Osteocyte (in vitro differentiated cells): ENCODE results near the gene CACHD1. TPM values are rescaled to one million over a fixed set of nuclear protein-coding genes. Genes with fewer than 3 reads are reported as not detected.

ENCODE experiments used
- DNase-seq: peaks from one replicate; pipeline ENCODE4 v3.0.0; 2021; ENCODE audit warnings: mixed read lengths; ENCODE audit not compliant: unreplicated experiment; ENCODE audit errors: extremely low spot score
- H3K27ac Mint-ChIP-seq: one replicate; pipeline ENCODE4 v1.8.0; 2021; ENCODE audit warnings: mild to moderate bottlenecking, mixed read lengths; ENCODE audit not compliant: unreplicated experiment
- H3K27me3 Mint-ChIP-seq: one replicate; pipeline ENCODE4 v1.8.0; 2021; ENCODE audit warnings: mixed read lengths; ENCODE audit not compliant: unreplicated experiment
- H3K36me3 Mint-ChIP-seq: one replicate; pipeline ENCODE4 v1.8.0; 2021; ENCODE audit warnings: mixed read lengths; ENCODE audit not compliant: unreplicated experiment
- H3K4me1 Mint-ChIP-seq: one replicate; pipeline ENCODE4 v1.8.0; 2021; ENCODE audit warnings: mixed read lengths; ENCODE audit not compliant: unreplicated experiment
- H3K4me3 Mint-ChIP-seq: one replicate; pipeline ENCODE4 v1.8.0; 2021; ENCODE audit warnings: mild to moderate bottlenecking, moderate library complexity, mixed read lengths; ENCODE audit not compliant: unreplicated experiment
- H3K9me3 Mint-ChIP-seq: one replicate; pipeline ENCODE4 v1.8.0; 2021; ENCODE audit warnings: mixed read lengths; ENCODE audit not compliant: unreplicated experiment
- CTCF ChIP-seq: fragments of 200-600 bp; sonication (generic); IDR thresholded peaks from 2 replicates; pipeline ENCODE4 v1.5.0; 2021; ENCODE audit warnings: antibody characterized with exemption, mild to moderate bottlenecking, moderate library complexity
- total RNA-seq: library from RNA; stranded (reverse); gene quantifications from 2 replicates; pipeline ENCODE4 v1.2.1, GENCODE V29; 2021

CACHD1 gene
- total RNA-seq, 1 donor from 2014 or later: 5.5 TPM

- no peak for TF ChIP-seq CTCF
- no peak for DNase-seq
- Mint-ChIP-seq H3K4me3 (no peak overlapping the region), H3K4me1 (peaks cover 19% of the 10 kb centered on the region), H3K9me3 (no peaks in the 10 kb centered on the region), H3K27me3 (no peaks in the 10 kb centered on the region), H3K27ac (no peak overlapping the region), H3K36me3 (no peaks in the 10 kb centered on the region)
Measured at GRCh38 chr1:64492424-64492823, 22.5 kb downstream of the CACHD1 start.

GRCh38 chr1:64493831-64494230 lies 23.9 kb downstream of the CACHD1 start:
- H3K9me3 Mint-ChIP-seq: no peaks in the 10 kb centered on the region
- no peak for TF ChIP-seq CTCF
- no peaks in the 10 kb centered on the region for H3K36me3 Mint-ChIP-seq
- DNase-seq: no peak
- H3K27me3 Mint-ChIP-seq: no peaks in the 10 kb centered on the region
- no peak overlapping the region for H3K4me3 Mint-ChIP-seq
- H3K4me1 Mint-ChIP-seq: peaks cover 21% of the 10 kb centered on the region
- H3K27ac Mint-ChIP-seq: no peak overlapping the region

- Mint-ChIP-seq H3K9me3 (no peaks in the 10 kb centered on the region), H3K27ac (no peak overlapping the region), H3K36me3 (no peaks in the 10 kb centered on the region), H3K4me3 (no peak overlapping the region), H3K4me1 (peaks cover 18% of the 10 kb centered on the region), H3K27me3 (no peaks in the 10 kb centered on the region)
- TF ChIP-seq CTCF: no peak
- no peak for DNase-seq
Measured at GRCh38 chr1:64494659-64495058, 24.7 kb downstream of the CACHD1 start.

DNA sequence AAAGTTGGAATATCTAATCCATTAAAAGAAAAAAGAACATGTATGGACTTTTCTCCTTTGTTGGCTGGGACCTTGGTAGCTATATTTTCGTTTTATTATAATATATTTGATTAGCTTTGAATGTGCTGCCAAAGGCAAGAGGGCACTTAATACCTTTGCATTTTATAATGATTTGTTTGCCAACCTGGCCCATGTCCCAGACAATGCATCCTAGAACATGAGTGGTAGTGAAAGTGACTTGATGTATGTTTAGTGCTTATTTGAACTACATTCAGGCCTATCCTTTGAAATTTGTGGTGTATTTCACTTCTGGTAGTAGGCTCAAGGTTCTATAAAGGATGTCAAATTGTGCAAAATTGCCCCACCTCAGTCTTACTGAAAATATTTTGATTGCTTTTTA lies 25.9 kb downstream of the CACHD1 start:
- Mint-ChIP-seq H3K36me3 (no peaks in the 10 kb centered on the region), H3K4me3 (no peak overlapping the region), H3K9me3 (no peaks in the 10 kb centered on the region), H3K4me1 (peaks cover 17% of the 10 kb centered on the region), H3K27me3 (no peaks in the 10 kb centered on the region), H3K27ac (no peak overlapping the region)
- DNase-seq: no peak
- no peak for TF ChIP-seq CTCF

DNA sequence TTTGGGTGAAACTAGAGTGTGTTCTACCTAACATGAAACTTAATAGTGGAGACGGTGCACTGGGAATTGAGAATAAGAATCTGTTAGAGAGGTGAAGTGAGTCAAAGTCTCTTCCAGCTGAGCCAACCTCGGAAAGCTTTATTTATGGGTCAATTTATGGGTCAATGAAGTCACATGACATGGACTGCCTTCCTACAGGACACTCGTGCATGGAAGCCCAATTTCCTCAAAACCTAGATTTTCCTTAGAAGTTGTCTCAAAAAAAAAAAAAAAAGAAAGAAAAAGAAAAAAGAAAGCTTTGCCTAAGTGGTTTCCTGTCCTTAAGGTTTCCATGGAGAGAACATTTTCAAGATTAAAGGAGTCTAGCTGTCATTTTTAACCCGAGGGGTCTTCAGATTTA lies 26.7 kb downstream of the CACHD1 start:
- H3K27ac Mint-ChIP-seq: no peak overlapping the region
- no peaks in the 10 kb centered on the region for H3K27me3 Mint-ChIP-seq
- TF ChIP-seq CTCF: no peak
- H3K4me3 Mint-ChIP-seq: no peak overlapping the region
- DNase-seq: no peak
- H3K9me3 Mint-ChIP-seq: no peaks in the 10 kb centered on the region
- H3K36me3 Mint-ChIP-seq: no peaks in the 10 kb centered on the region
- peaks cover 17% of the 10 kb centered on the region for H3K4me1 Mint-ChIP-seq
